ENCODE data around the gene RBM34. TPM values are rescaled to one million over a fixed set of nuclear protein-coding genes. Genes with fewer than 3 reads are reported as not detected.

RBM34 gene
- total and polyA plus RNA-seq, 10 of the 15 experiments (the other 5 are each of a cell fraction or from before 2014, with no cell fraction given): 46.4 to 132 (median 109) TPM

GRCh38 chr1:235088430-235088829, 72.6 kb downstream of the RBM34 start:
- no peak overlapping the region for H3K27ac ChIP-seq (ENCODE audit: control insufficient read depth, insufficient read depth)
- H3K27me3 ChIP-seq (replicated peaks in 1 of 2; ENCODE audit: control insufficient read depth in 2 of 2, insufficient read depth in 2 of 2, low read length in 1 of 2): no peaks in the 10 kb centered on the region
- H3K9ac ChIP-seq (ENCODE audit: control insufficient read depth, insufficient read depth, low read length): no peak overlapping the region
- WGBS (ENCODE audit: insufficient coverage, insufficient replicate concordance, low lambda C conversion rate, missing lambda C conversion rate): 67% methylated on average over 6 of the region's 6 CpGs
- intact Hi-C loops (cut with micrococcal nuclease; ENCODE audit: unreplicated experiment) (no loop called here), in situ Hi-C loops (cut with MboI) (loop anchor here (10.0 to 25.0 kb wide), 2 partner anchors 354 to 976 kb away; no protein-coding TSS in a partner anchor)
- ChIA-PET CTCF (interaction anchor here (0.6 to 1.2 kb wide), 3 partner anchors 17 to 592 kb away, joined by 3 read pairs; no protein-coding TSS in a partner anchor), POLR2A (interaction anchor here (0.8 kb wide), 1 partner anchor 39 kb away, joined by 3 read pairs; no protein-coding TSS in a partner anchor), RAD21 (ENCODE audit: unreplicated experiment) (interaction anchor here (1.1 kb wide), 1 partner anchor 588 kb away, joined by 3 read pairs; no protein-coding TSS in a partner anchor), SMC1A (ENCODE audit: uncharacterized antibody, unreplicated experiment) (interaction anchor here (0.6 to 1.8 kb wide), 5 partner anchors 328 to 593 kb away, joined by 3 to 8 read pairs (median 3); no protein-coding TSS in a partner anchor)
- no peaks in the 10 kb centered on the region for H3K36me3 ChIP-seq (ENCODE audit: control insufficient read depth in 2 of 2, insufficient read depth in 2 of 2, low read length in 1 of 2)
- H3K4me1 ChIP-seq (ENCODE audit: control insufficient read depth, insufficient read depth, low read length): peaks cover 2% of the 10 kb centered on the region
- TF ChIP-seq CBX5 (IDR thresholded peaks at IDR 0.05; ENCODE audit: low read depth): no peak
- no peak for TF ChIP-seq ZBED1 (IDR thresholded peaks at IDR 0.05; ENCODE audit: borderline replicate concordance)
- no peak for TF ChIP-seq MLLT1 (IDR thresholded peaks at IDR 0.05)
- TF ChIP-seq POLR2AphosphoS5 (IDR thresholded peaks at IDR 0.05; ENCODE audit: low read length): no peak
- TF ChIP-seq NFYA (IDR thresholded peaks at IDR 0.05; ENCODE audit: borderline replicate concordance, low read depth, low read length): no peak
- TF ChIP-seq ZNF274 (IDR thresholded peaks at IDR 0.05; ENCODE audit: insufficient read depth, insufficient read length): no peak
- no peak for TF ChIP-seq SUZ12 (IDR thresholded peaks at IDR 0.05; ENCODE audit: unreplicated experiment)
- no peak for TF ChIP-seq ZNF384 (IDR thresholded peaks at IDR 0.05; ENCODE audit: borderline replicate concordance, low read depth, low read length)
- TF ChIP-seq KLF5 (IDR thresholded peaks at IDR 0.05; ENCODE audit: partially characterized antibody): no peak
- H3K9me3 ChIP-seq (replicated peaks; ENCODE audit: control insufficient read depth, insufficient read depth, low read length): no peaks in the 10 kb centered on the region
- BruUV-seq (replicated peaks): no TSS peak
- H2AFZ ChIP-seq (ENCODE audit: control insufficient read depth, low read depth, low read length): no peak overlapping the region
- H3K4me3 ChIP-seq: no peak overlapping the region
- ATAC-seq (no peak), DNase-seq (ENCODE audit: low read depth, low spot score) (no peak), FAIRE-seq (no peak)
- H4K20me1 ChIP-seq (ENCODE audit: control insufficient read depth, insufficient read depth): no peaks in the 10 kb centered on the region
- H3K79me2 ChIP-seq (ENCODE audit: control insufficient read depth, insufficient read depth, low read length): no peaks in the 10 kb centered on the region
- no peak overlapping the region for H3K4me2 ChIP-seq (ENCODE audit: control insufficient read depth, insufficient read depth)

Measured in GM12878 (cell line).